Frontal cortex (tissue), 4 donors: ENCODE measurements around the gene SLC22A4. TPM values are rescaled to one million over a fixed set of nuclear protein-coding genes. Genes with fewer than 3 reads are reported as not detected.

Source experiments
- DNase-seq, 2 donors: peaks; one replicate each; pipeline ENCODE4 v3.0.0; 2012; ENCODE audit warnings: low spot score in 2 of 2
- FAIRE-seq: peaks from 2 replicates; lab custom pipeline; 2012; peaks lifted over from hg19 to GRCh38; lab: Jason Lieb, UNC
- total RNA-seq: library from RNA; depleted of rRNA; stranded (reverse); fragments of >200 nt; gene quantifications from one replicate; pipeline ENCODE4 v1.2.3, GENCODE V29; 2014
- donor health status: control.
- donor health status: control.
- donor health status: control.

Gene SLC22A4
- total RNA-seq = 1.6 TPM

DNA sequence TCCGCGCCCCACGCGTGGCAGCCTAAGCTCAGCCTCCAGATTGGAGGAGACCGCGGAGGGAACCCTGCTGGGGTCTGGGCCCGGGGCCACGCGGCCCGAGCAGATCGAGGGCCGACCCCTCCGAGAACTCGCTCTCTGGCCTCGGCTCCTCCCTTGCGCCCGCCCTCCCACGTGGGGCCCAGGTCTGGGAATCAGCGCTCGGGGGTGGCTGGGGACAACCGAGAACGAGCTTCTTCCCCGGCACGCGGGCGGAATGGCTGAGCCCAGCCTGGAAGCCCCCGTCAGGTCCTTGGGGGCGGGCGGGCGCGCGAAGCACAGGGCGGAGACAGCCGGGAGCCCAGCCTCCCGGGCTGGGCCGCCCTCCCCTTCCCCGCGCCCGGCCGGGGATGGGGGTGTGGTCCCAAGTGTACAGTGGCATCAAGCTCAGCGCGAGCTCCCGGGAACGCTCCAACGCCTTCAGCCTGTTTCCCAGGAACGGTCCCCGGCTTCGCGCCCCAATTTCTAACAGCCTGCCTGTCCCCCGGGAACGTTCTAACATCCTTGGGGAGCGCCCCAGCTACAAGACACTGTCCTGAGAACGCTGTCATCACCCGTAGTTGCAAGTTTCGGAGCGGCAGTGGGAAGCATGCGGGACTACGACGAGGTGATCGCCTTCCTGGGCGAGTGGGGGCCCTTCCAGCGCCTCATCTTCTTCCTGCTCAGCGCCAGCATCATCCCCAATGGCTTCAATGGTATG, at the start of gene SLC22A4:
Gene SLC22A4 (plus strand): TSS at position 403 of the 736 bp plus-strand sequence. CDS start 223 bp downstream, at position 626.
- peak; percentile 88 to 91 for DNase-seq
- FAIRE-seq = no peak

DNA sequence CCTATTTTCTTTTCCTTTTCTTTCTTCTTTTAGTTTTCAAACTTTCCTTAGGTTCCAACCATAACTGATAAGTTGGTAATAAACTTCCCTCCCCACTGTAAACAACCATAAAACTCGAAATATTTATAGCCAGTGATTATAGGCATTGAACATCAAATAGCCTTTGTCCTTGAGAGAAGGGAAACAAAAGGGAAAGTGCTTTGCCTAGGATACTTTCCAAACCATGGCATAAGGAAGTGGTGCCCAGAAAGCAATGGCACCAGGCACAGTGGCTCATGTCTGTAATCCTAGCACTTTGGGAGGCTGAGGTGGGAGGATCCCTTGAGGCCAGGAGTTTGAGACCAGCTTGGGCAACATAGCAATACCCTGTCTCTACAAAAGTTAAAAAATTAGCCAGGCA, 48.6 kb upstream of the SLC22A4 start:
- DNase-seq = no peak
- FAIRE-seq = no peak

DNA sequence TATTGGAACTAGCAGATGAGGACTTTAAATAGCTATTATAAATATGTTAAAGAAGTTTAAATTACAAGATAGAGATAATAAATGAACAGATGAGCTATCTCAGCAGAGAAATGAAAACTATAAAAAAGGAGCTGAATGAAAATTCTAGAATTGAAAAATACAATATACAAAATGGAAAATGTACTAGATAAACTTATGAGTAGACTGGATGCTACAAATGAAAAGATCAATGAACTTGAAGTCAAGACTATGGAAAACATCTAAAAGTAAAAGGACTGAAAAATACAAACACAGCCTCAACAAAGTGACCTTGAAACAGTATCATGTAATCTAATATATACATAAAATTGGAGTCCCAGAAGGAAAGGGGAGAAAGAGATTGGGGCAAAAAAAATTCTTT, 47.4 kb upstream of the SLC22A4 start:
- FAIRE-seq = no peak
- DNase-seq = no peak

DNA sequence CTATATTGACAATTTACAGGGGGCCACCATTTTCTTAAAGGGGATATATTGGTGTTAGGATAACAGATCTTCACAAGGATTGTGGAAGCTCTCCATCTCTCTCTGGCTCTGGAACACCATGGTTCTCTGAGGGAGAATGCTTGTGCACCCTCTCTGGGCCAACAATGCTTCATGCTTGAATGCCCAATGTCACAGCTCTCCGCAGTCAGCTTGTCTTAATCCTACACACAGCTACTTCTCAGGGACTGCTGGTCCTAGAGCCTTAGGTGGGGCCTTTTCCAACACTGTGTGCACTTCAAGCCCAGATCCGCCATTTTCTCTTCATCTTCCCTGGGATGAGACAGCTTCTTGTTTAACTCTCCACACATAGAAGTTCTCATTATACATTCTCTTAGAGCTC, 43.6 kb upstream of the SLC22A4 start:
- no peak for DNase-seq
- FAIRE-seq = no peak

DNA sequence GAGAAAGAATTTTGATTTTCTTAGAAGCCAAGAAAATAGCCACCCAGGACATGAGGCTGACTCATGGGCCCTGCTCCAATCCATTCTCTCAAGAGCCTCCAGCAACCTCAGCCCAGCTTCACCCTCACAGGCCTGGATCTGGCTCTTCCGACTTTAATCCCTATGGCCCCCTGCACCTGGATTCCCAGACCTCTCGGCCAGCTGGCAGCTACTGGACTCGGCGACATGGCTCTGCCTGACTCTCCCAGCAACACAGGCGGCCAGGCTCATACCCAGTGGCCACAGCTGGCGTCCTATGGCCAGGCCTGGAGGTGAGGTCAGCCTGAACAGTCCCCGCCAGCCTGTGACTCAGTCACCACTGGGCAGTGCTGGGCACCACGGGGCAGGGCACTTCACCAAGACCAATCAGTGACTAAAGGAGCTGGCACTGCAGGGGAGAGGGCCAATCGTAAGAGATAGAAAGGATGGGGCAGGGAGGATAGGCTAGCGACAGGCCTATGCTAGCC, 42.9 kb upstream of the SLC22A4 start:
- FAIRE-seq = no peak

DNA sequence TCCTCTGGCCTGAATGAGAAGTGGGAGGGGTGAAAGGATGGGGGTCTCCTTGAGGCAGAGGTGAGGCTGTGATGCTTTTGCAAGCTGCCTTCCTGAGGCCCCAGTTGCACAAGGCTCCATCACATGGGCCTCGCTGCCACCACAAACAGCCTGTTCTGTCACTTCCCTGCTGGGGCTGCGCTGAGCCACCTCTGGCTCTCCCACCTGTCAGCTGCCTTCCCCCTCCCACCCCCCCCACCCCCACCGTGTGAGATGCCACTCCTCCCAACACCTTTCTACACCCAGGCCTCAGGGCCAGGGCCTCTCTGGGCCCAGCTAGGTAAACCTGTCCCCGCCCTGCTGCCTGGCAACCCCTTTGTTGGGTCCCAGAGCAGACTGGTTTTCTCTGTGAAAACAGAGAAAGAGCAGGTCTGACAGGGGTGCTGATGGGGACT, 41.2 kb upstream of the SLC22A4 start:
- FAIRE-seq (no peak), DNase-seq (no peak)

More for the DNA sequence above, 42.9 kb upstream of the SLC22A4 start:
- no peak for DNase-seq

DNA sequence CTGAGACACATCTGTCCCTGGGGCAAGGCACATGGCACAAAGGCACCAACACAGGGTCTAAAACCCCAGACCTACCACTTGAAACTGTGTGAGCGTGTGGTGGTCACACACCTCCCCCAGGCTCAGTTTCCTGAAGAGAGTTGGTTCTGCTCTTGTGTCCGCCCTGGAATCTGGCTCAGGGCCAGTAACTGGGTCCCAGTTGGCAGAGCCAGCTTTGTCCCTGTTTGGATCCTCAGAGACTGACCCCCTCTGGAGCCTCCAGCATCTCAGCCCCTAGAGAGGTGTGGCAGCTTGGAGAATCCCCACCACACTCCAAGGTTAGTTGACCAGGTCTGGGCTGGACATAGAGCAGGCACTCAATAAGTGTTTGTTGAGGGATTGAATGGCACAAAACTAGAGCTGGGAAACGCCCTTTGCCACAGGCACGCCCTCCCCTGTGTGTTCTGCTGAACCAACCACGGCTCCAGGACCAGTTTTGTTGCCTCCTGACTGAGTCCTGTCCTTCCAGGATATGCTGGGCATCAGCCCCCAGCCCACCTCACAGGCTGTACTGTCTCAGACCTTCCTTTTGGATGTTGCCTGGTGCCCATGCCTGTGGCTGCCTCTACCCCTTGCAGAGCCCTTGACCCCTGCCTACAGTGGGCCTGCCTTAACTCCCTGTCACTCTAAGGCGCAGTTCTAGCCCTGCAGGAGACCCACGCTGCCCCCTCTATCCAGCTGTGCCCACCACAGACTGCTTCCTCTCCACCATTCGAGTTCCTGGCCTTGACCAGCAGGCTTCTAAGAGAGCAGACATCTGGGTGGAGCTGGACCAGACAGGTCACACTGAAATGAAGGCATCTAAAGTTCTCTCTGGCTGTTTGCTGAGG, 40.5 kb upstream of the SLC22A4 start:
- FAIRE-seq (no peak), DNase-seq (no peak)

DNA sequence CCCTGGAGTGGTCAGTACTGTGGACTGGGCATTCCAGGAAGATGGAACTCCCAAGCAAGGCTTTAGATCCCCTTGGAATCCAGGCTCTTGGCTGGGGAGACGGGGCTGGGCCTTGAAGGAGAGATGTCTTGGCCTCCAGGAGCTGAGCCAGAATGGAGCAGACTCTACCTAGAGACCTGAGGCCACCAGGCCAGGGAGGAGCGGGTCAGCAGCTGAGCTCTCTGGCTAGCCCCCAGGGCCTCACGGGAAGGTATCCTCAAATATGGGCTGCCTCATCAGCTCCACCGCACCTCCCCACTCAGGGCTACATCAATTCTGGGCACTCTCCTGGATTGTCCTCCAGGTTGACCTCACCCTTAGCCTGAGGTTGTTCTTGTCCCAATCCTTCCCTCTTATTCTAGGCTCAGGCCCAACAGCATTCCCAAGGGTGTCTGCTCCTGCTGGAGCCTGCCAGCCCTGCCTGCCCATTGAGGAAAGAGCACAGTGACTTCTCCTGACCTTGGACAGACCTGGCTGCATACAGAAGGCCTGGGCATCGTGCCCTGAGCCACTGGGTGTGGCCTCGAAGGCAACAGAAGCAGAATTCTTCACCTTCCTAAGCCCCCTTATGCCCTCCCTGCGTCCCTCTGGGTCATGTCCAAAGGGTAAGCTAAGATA, 39.7 kb upstream of the SLC22A4 start:
- FAIRE-seq = no peak
- no peak for DNase-seq

DNA sequence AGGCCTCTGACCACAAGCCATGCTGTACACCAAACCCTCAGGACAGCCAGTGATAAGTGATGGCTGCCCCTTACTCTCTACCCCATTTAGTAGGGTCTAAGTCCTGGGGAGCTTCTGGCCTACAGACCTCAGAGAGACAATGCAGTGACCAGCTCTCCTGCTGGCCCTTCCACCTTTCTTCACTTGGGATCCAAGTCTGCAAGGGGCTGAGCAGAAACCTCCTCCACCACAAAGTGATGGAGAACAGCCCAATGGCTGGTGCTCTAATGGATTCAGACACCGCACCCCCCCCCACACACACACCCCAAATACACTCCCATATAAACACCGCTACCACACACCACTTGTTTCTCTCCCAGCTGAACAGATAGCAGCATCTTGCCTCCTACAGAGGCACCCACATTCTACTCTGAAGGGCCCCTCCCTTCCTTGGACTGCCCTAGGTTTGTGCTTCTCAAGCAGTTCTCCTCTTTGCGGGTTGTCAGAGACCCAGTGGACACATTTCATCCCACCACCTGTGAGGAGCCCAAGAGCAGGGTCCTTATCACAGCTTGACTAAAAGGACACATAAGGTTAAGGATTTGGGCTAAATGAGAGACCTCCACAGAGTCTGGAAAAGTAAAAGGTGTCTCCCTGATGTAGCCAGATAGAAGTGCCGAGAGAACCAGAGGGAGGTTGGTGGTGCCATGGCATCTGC, 38.0 kb upstream of the SLC22A4 start:
- DNase-seq = no peak
- no peak for FAIRE-seq

DNA sequence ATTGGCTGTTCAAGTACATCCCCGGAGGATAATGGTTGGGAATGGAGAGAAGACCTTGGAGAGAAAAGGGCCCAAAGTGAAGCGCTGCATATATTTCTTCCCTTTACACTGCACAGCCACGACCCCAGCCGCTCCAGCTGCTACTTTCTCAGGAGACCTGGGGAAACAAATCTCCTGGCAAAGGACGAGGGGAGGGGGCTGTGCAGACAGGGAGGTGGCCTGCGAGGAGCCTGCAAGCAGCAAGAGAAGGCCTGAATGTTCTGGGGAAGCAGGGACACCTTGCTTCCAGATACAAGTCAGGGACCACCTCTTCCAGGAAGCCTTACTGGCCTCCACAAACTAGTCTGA, 37.4 kb upstream of the SLC22A4 start:
- DNase-seq (no peak), FAIRE-seq (no peak)

DNA sequence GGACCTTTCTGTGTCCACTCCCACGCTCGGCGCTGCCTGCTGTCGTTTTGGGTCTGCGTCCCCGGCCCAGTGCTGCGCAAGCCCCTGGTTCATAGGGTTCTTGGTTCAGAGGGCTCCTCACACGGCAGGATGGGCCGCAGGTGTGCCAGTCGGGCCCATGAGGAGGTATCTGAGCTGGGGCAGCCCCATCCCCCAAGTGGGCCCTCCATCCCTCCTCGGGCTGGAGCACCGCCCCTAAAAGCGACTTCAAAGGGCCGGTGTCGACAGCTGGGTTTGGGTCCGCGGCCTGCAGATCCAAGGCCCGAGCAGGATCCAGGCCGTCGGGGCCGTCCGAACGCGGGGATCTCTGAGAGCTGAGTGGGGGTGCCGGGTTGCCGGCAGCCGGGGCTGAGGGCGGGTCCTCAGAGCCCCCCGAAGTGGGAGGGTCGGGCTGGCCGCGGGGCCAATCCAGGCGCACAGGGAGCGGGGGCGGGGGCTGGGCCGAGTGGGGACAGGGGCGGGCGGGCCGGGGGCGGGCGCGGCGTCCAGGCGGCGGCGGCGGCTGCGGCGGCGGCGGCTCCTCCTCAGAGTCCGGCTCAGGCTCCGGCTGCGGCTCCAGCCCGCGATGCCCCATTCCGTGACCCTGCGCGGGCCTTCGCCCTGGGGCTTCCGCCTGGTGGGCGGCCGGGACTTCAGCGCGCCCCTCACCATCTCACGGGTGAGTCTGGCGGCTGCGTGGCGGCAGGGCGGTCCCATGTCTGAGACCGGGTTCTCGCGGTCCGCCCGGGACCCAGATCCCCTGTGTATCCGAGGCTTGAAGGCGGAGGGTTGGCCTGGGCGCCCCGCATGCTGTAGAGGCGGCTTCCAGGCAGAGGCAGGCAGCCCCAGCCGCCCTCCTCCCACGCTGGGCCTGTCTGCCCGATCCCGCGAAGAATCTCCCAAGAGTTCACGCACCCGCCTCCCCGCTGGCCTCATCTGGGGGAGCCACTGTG, 36.8 kb upstream of the SLC22A4 start, which contains the start of gene PDLIM4:
Gene PDLIM4 (plus strand): TSS at position 566 of the 971 bp plus-strand sequence. CDS start 39 bp downstream, at position 605.
- DNase-seq = peak in 1 of 2 donors; percentile 41

DNA sequence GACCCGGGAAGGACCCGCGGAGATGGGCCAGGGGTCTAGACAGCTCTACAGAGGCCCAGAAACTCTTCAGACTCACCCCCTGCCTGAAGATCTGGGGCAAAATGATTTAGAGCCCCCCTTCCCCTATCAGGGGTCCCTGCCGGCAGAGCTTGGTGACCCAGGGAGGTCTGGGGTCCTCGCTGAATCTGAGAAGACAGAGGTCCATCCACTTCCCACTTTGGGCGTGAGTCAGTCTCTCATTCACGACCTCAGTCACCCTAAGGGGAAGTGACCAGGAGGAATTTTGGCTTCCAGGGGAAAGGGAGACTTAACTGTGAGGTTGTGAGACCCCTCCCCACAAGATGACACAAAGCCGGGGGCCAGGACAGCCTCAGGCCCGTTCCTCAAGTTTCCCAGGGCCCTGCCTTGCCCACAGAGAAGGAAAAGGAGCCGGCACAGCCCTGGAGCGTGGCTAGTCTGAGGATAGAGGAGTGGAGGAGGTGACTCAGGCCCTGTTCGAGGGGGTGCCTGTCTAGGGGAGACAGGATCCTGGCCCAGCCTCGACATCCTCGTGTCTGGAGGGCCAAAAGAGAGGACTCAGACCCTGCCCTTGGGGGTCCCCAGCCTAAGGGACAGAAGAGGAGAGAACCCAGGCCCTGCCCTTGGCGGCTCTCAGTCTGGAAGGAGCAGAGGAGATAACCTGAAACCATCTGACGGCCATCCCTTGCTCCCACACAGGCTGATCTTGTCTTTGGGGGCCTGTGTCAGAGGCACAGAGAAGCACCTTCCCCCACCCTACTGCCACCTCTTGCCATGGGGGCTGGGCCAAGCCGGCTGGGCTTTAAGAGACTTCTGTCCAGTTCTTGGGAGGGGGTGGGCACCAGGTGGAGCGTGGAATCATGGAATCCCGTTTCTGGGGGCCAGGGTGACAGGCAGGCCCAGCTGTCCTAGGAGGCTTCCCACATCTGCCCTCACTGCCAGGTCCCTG, 35.8 kb upstream of the SLC22A4 start:
- no peak for FAIRE-seq
- DNase-seq = no peak

More for the DNA sequence above, 36.8 kb upstream of the SLC22A4 start, which contains the start of gene PDLIM4:
- no peak for FAIRE-seq

DNA sequence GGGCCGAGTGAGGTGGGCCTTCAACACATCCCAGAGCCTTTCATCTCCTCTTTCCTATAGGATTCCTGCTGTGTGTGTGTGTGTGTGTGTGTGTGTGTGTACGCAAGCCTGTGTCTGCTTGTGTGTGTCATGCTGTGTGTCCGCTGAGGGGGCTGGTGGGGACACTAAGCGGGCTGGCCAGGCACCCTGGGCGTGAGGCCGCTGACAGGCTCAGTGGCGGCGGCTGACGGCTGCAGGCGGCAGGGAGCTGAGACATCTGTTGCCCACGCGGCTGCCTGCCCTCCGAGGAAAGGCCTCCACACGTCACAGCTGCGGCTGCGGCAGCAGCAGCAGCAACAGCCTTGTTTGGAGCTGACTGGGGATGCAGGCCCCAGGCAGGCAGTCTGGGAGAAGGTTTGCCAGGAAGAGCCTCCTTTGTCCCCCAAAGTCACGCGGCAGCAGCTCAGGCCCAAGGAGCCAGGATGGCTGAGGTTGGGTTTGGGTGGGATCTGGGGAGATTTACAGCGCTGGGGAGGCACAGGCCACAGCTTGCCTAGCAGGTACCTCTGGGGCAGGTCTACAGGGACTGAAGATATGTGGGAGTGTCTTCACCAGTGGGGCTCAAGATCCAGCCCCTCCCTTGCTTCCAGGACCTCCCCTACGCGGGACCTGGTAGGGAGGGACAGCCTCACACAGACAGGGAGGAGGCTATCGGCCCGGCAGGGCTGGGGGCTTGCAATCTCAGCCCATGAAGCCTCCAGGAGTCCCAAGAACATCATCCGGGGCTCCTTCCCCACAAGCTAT, 34.9 kb upstream of the SLC22A4 start:
- peak; percentile 42 to 61 for DNase-seq
- no peak for FAIRE-seq

DNA sequence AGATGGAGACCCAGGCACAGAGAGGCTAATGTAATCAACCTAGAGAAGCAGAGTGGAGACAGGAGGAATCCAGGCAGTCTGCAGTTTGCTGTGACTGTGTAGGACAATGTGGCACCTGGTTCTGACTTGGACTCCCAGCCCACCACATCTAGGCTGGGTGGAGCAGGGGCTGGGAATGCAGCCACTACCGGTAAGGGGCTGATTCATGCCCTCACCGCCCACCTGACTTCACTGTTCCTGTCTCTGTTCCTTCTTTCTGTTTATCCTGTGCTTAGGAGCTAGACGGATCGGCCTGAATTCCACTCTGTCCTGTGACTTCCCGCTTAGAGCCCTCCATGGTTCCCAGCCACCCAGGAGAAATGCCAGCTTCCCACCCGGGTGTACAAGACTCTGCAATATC, 34.1 kb upstream of the SLC22A4 start:
- FAIRE-seq = no peak
- no peak for DNase-seq

DNA sequence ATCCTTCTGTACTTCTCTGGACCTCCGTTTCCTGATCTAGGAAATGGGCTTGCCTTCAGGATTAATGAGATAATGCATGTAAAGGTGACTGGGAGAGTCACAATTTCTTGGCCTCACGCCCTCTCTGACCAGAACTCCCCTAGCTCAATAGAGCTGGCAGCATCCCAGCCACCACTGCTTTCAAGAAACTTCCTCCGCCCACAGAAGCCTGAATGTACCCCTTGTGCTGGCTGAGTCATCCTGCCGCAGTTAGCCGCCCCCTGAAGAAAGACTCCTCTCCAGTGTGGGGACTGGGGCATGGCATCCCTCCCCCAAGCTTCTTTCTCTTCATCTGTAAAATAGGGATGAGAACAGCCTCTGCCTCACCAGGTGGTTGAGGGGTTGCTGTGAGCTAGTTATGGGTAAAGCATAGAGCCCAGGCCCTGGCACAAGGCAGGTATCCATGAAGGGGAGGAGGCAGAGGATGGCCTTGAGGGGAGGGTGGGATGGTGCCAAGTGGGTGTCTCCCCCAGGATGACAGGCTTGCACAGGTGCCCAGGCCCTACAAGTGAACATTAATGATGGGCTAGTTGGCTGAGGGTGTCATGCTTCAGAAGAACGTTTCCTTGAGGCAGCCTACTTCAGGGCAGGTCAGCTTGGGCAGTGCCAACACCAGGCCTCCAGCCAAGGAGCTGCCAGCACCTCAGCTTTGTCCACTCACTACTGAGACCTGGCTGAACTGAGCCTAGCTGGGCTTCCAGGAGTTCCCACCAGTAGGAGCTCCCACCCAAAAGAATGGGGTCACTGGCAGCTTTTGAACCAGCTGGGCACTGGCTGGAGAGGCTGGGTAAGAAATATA, 33.3 kb upstream of the SLC22A4 start:
- FAIRE-seq (no peak), DNase-seq (peak; percentile 29 to 61)
